Suppressor macrophage (primary cell): ENCODE data around the gene CYTH4.
A peak's percentile ranks its signal among the peaks of the same experiment; 100 is the strongest.
"Not testable (repeated sequence)": the region's sequence is repeated elsewhere in the genome, so short reads cannot be mapped to it uniquely, and the experiment has no call there.

ENCODE experiments used
- DNase-seq, 4 experiments: peaks; one replicate each; pipeline ENCODE4 v3.0.0-alpha.2; 2020 to 2022
- total RNA-seq, 17 experiments: gene quantifications; one replicate each; lab custom pipeline; 2026; ENCODE audit warnings: mixed read lengths in 6 of 17, inconsistent platforms in 3 of 17; lab: John Stamatoyannopoulos, UW

CYTH4 gene, protein sequence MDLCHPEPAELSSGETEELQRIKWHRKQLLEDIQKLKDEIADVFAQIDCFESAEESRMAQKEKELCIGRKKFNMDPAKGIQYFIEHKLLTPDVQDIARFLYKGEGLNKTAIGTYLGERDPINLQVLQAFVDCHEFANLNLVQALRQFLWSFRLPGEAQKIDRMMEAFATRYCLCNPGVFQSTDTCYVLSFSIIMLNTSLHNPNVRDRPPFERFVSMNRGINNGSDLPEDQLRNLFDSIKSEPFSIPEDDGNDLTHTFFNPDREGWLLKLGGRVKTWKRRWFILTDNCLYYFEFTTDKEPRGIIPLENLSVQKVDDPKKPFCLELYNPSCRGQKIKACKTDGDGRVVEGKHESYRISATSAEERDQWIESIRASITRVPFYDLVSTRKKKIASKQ
- total RNA-seq: 102 to 569 (median 329) reads per million in 17 experiments

GRCh38 chr22:37282385-37282677, at the start of gene CYTH4:
Gene CYTH4, plus strand, starts transcription at chr22:37282508. Its CDS starts 62 bp downstream, at chr22:37282570.
- DNase-seq: peak; percentile 93 to 97 (median 96)

- not testable (repeated sequence) for DNase-seq
These were observed 48.9 kb upstream of the CYTH4 start for GRCh38 chr22:37233371-37233750.

- DNase-seq: peak in 3 of 4 experiments; percentile 54 to 68 (median 57)
These were observed 48.3 kb upstream of the CYTH4 start for GRCh38 chr22:37233751-37234631.

DNA sequence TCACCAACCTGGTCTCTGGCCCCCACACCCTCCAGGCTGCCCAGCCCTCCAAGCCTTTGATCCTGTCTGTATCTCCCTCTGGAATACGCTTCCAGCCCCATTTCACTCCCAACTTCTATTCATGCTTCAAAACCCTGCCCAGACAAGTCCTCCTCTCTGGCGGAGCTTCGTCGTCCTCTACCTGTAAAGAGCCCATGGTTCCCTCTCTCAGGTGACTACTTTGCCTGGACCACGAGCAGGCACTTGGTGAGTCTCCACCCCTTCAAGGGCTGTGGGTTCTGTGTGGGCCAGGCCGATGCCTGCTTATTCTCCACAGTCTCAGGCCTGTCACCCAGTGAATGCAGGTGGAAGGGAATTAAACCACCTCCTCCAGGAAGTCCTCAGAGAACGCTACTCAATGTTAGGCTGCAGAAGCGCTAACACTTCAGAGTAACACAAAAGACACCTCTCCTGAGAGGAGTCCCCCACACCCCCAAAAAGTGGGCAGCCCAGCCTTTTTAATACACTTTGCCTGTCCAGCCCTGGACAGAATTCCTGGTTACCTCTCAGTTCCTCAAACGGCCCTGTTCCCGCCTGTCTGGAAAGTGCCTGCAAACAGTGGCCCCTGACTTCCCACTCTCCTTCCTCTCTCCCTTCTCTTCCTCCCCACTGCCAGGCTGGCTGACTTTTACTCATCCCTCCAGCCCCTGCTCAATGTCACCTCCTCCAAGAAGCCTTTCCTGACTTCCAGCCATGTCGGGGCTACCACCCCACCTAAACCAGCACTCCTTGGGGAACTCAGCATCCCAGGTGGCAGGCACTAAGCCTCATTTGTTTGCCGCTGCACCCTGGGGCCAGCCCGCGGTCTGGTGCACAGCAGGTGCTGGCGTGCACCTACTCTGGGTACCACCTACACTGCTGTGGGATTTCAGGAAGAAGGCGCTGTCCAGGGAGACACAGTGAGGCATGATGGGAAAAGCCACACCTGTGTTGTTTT, 47.3 kb upstream of the CYTH4 start:
- DNase-seq: peak in 2 of 4 experiments; percentile 32 to 43

DNA sequence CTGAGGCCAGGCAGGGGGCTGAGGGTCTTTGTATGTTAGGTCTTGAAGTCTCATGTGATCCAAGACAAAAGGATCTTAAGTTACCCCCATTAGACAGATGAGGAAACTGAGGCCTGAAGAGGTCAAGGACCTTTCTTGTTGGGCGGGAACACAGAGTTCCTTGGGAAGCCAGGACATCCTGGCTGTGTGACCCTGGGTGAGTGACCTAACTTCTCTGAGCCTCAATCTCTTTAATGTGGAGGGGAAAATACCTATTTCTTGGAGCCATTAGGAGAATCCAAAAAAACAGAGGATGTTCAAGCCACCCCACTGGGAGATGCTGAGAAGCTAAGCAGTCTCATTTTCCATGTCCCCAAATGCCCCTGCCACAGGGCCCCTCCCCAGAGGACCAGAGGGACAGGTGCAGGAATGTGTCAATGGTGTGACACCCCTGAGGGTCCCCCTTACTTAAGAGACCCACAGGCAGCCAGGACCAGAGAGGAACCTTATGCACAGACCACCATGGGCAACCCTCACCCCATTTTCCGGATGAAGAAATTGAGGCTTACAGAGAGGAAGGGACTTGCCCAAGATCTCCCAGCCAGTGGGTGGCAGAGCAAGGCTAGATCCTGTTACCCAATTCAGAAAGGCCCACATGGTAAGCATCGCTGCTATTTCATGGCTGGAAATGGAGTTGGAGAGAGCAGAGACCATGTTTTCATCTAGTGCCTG, 46.3 kb upstream of the CYTH4 start:
- DNase-seq: peak; percentile 54 to 82 (median 80)

DNA sequence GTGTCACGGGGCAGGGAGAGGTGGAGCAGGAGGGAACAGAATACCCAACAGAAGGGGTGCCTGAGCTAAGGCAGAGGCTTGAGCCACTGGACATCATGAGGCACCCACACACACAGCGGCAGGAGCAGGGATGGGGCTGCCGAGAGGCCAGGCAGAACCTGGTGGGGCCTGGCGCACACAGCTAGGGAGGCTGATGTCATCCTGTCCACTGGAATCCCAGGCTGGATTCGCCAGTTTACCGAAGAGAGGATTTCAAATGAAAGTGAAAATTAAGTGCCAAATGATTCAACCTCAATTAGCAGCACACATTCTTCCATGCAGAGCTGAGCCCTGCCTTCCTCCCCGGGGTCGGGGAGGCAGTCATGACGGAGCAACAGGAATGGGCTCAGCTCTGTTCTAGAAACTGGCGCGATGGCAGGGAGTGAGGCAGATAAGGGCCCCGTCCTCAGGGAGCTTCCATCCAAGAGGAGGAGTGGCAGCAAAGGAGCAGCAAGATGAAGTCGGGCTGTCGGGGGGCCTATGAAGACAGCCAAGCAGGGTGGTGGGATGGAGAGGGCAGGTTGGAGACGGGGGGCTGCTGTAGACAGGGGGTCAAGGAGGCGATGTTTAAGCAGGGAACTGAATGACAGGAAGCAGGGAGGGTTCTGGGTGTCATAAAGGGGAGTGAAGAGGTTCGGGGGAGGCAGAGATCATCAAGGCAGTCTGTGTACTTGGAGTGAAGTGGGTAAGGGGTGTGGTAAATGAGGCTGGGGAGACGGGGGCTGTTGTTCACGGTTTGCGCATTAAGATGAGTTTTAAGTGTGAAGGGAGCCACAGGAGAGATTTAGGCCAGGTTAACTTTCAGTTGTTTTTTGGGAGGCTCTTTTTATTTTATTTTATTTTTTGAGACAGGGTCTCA, 44.7 kb upstream of the CYTH4 start:
- DNase-seq: no peak

- DNase-seq: no peak
These were observed 42.7 kb upstream of the CYTH4 start for GRCh38 chr22:37239336-37240239.

GRCh38 chr22:37240240-37240940, 41.9 kb upstream of the CYTH4 start:
- peak in 3 of 4 experiments; percentile 5 to 42 (median 21) for DNase-seq

DNA sequence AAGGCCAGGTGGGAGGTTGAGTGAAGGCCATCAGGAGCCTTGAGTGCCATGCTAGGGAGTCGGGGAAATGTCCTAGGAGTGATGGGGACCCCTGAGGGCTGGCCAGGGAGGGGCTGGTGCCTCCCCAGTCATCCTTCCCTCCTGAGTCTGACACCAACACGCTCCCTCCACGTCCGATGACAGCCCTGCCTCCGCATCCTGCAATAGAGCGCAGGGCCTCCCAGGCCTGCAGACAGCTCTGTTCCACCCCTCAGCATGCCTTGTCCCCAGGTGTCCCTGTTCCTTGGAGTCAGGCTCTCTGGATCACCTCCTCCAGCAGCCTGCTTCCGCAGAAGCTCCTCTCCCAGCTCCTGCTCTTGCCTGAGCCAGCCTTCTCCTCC, 41.4 kb upstream of the CYTH4 start:
- no peak for DNase-seq

DNA sequence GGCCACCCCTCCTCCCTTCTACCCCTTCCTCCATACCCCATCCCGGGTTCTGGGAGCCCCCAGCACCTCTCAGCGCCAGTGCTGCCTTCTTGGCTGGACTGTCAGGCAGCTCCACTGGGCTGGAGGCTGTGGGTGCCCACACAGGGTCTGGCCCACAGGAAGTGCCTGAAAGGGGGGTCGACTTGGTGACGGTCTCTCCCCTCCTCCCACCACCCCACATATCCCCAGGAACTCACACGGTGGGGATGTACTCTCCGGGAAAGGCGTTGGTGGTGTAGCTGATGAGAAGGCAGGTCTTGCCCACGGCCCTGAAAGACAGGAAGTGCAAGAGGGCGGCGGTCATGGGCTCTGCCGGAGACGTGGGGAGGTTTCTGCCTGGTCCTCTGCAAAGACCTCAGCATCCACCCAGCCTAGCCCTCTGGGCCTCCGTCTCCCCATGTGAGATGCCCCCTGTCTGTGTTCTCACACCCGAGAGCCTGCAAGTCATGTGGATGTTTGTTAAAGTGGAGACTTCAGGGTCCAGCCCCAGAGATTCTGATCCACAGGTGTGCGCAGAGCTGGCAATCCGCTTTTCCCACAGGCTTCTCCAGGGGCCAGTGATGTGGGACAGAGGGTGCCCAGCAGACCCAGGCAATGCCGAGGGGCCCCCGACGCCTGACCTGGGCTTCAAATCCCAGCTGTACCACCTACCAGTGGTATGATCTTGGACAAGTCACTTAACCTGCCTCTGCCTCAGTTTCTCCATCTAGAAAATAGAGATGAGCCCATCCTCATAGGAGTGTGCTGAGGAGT, 40.8 kb upstream of the CYTH4 start:
- peak; percentile 74 to 90 (median 87) for DNase-seq

DNA sequence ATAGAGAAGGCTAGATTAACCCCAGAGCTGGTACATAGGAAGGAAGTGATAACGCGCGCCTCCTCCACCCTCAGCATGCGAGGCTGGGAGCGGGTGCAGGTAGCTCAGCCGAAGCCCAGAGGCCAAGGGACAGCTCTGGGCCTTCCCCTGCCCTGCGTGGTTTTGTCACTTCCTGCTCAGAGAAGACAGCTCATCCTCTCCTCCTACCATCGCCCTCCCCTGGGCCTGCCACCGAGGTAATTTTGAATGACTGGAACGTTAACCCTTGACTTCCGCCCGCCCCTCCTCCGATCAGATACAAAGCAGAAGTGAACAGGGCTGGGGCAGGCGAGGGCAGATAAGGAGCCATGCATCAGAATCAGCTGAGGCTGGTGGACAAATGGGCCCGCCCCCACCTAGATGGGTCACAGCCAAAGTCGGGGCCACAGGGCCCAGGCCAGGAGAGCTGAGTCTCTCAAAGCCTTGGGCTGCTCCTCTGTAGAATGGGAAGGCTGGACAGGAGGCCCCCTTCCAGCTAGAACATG, 39.9 kb upstream of the CYTH4 start:
- peak; percentile 93 to 97 (median 94) for DNase-seq

GRCh38 chr22:37243402-37244113, 38.8 kb upstream of the CYTH4 start:
- DNase-seq: peak in 3 of 4 experiments; percentile 41 to 48 (median 45)

- DNase-seq: peak; percentile 88 to 95 (median 94)
These were observed 38.0 kb upstream of the CYTH4 start, which contains the start of gene RAC2 for GRCh38 chr22:37244114-37244921. Gene RAC2, minus strand, starts transcription at chr22:37244269. Its CDS starts 121 bp downstream, at chr22:37244148.

GRCh38 chr22:37244922-37245722, 37.2 kb upstream of the CYTH4 start:
- DNase-seq: peak; percentile 52 to 77 (median 68)

GRCh38 chr22:37245740-37246139, 36.6 kb upstream of the CYTH4 start:
- no peak for DNase-seq
